HG02870 (cell line): ENCODE measurements around the gene STK24.
"Not testable (repeated sequence)": the region's sequence is repeated elsewhere in the genome, so short reads cannot be mapped to it uniquely, and the experiment has no call there.

Experiments
- ATAC-seq: cut with Tn5 transposase; IDR thresholded peaks from one replicate; pipeline ENCODE4 v1.9.1; 2021; ENCODE audit warnings: mild to moderate bottlenecking, moderate library complexity; ENCODE audit not compliant: unreplicated experiment

Gene STK24

DNA sequence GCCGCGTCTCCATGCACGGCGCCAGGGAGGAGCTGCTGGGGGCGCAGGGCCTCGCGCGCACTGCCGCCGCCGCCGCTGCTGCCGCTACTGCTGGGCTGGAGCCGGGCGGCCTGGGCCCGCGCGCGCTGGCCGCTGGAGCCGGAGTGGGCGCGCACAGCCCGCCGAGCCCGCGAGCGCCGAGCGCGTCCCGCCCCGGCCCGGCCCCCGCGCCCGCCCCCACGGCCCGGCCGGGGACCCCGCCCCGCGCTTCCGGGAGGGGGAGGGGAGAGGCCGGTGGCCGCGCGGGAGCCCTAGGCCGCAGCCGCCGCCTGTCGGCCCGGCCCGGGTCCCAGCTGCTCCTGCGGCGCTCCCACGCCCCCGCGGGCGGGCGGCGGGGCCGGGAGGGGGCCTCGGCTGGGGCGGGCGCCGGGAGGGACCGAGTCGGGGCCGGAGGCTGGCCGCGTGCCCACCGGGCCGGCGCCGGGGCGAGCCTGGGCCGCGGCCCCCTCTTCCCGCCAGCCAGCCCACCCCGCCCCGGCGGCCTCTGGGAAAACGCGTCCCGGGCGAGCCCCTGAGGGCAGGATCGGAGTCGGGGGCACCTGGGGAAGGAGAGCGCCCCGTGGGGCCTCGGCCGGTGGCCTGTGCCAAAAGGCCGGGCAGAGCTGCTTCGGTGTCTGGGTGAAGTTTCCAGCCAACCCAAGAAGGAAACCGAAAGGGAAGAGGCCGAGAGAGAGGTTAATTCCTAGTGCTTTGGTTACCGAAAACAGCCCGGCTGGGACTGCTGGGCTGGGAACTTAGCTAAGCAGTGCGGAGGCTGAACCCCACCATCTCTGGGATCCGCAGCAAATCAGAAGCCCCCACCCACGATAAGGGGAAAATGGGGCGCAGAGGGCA lies at the start of gene STK24:
Gene STK24, minus strand, starts transcription at position 145 of the 873 bp plus-strand sequence. CDS start 321 bp downstream, outside the sequence.
- ATAC-seq: peak; percentile 62

DNA sequence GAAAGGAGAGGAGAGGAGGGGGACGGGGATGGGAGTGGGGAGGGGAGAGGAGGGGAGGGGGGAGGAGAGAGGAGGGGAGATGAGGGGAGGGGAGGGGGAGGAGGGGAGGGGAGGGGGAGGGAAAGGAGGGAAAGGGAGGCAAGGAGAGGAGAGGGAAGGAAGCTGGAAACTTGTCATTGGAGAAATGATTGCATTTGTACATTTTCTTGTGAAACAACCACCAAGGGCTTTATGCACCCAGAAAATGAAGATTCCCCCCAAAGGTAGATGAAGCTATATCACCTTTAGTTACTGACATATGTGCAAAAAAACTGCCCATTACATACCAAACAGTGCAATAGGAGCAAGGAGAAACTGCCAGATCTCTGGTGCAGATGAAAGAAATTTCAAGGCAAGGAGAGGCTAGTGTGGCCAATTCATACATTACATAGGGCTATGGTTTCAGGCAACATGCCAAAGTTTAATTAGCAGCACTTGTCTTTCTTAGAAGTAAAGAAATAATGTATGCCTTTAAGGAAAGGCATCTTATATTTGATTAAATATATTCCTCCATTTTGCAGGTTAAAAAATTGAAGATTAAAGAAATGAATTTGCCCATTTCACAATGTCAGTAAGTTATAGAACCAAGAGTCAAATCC lies 49.5 kb upstream of the STK24 start:
- ATAC-seq: no peak

DNA sequence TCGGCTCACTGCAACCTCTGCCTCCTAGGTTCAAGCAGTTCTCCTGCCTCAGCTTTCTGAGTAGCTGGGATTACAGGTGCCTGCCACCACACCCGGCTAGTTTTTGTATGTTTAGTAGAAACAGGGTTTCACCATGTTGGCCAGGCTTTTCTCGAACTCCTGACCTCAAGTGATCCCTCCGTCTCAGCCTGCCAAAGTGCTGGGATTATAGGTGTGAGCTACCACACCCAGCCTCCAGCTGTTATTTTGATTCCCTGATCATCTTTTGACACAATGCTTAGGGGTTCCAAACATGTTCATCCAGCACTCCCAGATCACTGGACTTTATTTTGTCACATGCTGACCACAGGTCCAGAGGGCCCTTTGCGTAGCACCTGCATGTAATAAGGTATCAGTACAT lies 47.7 kb upstream of the STK24 start:
- ATAC-seq: not testable (repeated sequence)

DNA sequence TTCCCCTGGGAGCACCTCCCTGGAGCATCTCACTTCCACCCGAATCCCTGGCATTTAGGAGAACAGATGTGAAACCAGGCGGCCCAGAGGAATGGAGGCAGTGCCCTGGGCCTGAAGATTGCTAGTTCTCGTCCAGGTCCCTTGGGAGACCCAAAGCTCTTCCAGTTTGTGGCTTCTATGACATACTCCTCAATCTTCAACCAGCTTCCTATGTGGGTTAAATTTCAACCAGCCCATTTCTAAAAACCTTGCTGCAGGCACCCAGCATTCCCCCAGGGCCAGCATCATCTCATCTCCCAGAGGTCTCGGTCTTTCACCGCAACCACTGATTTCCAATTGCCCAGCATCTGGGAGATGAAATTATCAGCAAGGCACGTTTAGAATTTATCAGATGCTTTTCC lies 46.0 kb upstream of the STK24 start:
- no peak for ATAC-seq

DNA sequence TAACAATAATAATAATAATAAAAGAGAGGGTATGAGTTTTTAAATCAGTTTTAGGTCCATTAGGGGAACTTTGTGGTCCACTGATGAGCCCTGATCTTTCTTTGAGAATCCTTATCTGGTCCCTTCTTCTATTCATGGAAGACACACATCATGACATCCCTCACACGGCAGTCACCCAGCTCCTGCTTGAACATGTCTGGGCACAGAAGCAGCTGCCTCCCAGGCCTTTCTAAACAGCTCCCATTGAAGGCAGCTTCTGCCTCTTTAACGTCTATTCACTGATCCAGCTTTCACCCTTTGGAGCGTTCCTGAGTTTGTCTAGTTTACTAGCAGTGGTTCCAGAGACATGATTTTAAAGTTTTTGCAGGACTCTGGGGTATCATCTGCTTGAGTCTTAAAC lies 42.6 kb upstream of the STK24 start:
- ATAC-seq: no peak

DNA sequence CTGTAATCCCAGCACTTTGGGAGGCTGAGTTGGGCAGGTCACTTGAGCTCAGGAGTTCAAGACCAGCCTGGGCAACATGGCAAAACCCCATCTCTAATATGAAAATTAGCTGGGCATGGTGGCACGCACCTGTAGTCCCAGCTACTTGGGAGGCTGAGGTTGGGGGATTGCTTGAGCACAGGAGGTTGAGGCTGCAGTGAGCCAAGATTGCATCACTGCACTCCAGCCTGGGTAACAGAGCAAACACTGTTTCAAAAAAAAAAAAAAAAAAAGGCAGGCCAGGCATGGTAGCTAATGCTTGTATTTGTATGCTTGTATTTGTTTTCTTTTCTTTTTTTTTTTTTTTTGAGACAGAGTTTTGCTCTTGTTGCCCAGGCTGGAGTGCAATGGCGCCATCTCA lies 38.7 kb upstream of the STK24 start:
- not testable (repeated sequence) for ATAC-seq

DNA sequence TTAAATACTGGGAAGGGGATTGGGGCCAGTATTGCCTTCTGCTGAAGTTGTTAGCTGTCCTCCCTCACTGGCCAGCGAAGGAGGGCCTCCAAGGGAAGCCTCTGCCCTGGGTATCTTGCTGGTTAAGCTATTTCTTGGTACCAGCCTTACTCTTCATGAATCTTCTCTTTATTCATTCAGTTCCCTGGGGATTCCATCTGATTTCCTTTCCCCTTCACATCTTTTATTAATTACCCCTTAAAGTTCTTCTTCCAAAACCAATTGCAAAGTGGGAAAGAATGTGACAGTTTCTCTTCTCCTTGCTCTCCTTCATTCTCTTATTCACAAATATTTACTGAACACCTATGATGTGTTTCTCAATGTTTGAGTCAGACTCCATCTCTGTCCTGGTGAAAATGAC lies 36.7 kb upstream of the STK24 start:
- no peak for ATAC-seq

DNA sequence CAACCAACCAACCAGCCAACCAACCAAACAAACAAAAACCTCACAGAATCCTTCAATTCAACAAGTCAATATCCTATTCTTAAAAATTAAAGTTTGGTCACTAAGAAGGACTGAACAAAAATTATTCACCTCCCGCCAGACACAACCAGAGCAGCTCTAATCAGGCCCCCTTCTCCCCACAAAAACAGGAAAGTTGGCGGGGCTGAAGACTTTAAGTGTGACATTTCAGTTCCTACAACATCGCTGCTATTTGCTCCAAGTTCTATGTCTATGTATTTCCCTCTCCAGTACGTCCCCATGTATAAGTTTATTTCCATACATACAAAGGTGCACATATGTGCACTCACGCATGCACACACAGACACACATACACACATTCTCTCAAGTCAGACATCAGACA lies 32.8 kb upstream of the STK24 start:
- no peak for ATAC-seq

DNA sequence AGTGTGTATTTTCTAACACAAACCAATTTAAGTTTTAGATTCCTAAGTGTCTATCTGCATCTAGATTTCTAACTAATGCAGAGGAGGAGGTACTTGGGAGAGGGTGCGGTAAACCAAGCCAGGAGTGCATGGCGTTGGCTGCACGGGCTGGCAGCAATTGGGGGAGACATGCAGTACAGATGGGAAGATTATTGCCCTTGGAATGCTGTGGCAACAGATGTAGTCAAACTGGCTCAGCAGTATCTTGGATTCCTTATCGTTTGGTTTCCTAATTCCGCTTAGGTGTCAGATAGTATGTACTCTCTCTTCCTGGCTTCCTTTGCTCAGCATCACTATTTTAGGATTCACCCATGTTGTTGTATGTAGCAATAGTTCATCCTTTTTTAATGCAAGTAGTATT lies 29.4 kb upstream of the STK24 start:
- ATAC-seq: no peak

DNA sequence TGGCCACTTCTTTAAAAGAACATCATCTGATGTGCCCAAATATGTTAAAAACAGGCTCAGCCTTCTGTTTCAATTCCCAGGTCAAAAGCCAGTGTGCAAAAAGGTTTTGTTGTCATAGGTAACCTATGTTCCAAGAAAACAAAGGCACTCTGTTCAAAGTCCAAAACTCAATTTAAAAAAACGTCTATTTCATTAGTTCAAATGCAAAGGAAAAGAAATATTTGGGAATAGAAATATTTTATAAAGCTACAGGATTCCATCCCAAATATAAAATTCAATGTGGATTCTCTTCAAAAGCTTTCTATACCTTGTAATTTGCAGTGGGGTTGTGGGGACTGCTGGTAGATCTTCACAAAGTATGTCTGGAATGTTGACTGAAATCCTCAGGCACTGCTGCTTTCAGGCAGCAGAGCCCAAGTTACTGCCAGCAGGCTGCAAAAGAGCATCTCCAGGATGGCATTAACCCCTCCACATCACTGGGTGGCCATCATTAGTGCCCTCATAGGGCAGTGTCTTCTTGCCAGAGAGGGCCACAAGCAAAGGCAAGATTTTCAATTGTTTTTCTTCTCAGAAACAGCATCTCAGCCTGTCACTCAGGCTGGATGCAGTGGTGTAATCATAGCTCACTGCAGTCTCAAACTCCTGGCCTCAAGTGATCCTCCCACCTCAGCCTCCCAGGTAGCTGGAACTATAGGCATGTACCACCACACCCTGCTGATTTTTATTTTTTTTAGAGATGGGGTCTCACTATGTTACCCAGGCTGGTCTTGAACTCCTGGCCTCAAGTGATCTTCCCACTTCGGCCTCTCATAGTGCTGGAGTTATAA lies 22.8 kb upstream of the STK24 start:
- no peak for ATAC-seq

DNA sequence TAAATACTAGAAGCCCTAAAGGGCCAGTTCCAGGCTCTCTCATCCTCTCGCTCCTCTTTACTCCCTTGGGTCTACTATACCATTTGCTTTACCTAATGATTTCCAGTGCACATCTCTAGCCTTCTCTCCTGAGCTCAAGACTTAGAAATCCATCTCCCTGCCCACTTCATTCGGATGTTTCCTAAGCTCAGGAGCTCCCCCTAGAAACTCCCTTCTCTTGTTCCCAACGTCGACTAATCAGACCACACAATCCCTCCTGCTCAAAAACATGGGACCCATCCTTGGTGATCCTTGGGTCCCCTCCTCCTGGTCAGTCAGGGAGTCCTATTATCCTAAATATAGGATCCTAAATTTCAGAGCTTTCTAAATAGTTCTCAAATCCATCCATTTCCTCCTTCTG lies 21.1 kb upstream of the STK24 start:
- ATAC-seq: no peak

DNA sequence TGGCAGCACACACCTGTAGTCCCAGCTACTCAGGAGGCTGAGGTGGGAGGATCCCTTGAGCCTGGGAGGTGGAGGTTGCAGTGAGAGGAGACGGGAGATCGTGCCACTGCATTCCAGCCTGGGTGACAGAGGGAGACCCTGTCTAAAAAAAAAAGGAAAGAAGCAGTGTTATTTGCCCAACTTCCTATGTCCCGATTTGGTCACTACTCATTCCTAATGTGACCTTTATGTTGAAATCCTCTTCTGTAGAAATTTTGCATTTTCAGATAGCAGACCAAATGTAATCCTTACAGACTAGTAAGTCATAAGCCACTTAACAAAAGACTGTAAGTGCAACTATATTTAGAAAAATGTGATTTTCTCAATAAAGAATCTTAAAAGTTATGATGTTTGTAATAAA lies 18.2 kb upstream of the STK24 start:
- ATAC-seq: no peak

DNA sequence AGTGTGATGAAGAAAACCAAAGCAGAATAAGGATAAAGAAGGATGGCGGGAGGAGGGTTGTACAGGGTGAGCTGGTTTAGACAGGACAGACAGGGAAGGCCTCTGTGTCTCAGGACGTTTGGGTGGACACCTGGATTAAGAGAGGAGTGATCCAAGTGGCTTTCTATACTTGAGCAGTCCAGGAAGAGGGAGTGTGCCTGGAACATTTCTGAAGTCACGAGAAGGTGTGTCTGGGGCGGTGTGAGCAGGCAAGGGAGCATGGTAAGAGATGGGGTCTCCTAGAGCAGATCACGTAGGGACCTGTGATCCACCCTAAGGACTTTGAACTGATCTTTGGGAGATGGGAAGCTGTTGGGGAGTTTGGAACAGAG lies 15.4 kb upstream of the STK24 start:
- no peak for ATAC-seq

DNA sequence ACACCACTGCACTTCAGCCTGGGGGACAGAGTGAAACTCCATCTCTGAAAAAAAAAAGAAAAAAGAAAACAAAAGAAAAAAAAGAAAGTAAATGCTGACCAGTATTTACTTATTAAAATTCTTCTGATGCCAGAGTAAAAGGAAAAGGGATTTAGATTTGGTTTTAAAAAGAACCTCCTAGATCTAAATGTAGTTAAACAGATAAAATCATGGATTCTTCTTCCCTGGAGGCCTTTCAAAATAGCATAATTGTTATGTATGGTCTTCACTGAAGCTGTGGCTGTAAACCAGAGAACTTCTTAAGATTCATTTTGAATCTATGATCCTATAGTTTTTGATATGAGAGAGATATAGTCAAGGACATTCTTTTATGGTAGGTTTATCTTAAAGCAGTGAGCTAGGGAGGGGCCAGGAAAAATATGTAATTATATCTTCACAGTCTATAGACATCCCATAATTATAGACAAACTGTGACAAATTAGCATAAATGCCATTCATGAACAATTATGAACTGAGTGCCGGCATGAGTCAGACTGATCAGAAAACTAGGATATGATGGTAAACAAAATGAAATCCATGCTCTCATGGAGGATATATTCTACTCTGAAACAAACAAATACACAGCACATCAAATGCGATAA lies 14.9 kb upstream of the STK24 start:
- ATAC-seq: no peak

DNA sequence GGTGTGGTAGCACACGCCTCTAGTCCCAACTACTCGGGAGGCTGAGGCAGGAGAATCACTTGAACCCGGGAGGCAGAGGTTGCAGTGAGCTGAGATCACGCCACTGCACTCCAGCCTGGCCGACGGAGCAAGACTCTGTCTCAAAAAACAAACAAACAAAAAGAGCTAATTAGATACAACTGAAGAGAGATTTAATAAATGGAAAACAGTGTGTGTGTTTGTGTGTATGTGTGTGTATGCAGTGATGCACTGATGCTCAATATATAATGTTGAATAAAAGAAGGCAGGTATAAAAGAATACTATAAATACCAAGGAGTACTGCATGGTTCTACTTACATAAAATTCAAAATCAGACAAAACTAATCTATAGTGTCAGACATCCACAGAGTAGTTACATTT lies 13.6 kb upstream of the STK24 start:
- not testable (repeated sequence) for ATAC-seq

DNA sequence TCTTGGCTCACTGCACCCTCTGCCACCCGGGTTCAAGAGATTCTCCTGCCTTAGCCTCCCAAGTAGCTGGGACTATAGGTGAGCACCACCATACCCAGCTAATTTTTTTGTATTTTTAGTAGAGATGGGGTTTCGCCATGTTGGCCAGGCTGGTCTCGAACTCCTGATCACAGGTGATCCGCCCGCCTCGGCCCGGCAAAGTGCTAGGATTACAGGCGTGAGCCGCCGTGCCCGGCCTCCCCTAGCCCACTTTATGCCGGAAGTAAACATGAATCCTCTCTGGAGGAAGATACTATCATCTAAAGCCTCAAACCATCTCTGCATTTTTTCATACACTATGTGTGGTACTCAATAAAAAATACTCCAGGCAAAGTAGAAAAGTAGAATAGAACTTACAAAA lies 12.6 kb upstream of the STK24 start:
- ATAC-seq: not testable (repeated sequence)

DNA sequence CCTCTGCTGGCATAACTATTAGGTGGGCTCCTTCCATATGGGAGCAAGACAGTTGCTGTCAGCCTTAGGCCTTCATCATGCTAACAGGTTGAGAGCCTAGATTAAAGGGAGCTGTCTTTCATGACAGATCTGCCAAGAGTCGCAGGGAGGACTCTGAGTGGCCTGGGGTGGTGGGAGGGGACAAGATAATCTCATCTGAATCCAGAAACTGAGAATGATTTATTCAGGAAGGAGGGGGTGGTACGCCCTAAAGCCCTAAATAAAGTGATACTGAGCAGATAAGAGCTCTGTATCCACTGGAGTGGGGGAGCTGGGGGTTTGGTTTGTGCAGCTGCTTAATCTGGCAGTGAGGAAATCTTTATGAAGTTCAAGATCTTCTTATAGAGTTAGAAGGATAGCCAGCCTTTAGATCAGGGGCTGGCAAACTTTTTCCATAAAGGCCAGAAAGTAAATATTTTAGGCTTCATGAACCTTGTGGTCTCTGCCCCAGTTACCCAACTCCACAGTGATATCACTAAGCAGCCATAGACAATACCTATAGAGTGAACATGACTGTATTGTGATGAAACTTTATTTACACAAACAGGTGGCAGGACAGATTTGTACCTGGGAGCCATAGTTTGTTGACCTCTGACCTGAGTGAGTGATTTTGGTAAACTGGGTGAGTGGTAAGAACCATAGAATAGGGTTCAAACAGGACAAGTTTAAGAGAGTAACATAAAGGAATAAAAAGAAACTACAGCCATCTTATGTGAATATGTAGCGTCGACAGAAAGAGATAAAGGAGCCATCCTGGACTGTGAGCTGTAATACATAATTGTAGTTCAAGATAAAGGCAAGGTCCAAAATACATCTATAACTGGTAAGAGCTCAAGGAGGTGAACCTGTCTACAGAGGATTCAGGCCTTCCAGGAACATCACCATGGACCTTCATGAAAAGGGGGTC lies 9.8 kb upstream of the STK24 start:
- no peak for ATAC-seq

DNA sequence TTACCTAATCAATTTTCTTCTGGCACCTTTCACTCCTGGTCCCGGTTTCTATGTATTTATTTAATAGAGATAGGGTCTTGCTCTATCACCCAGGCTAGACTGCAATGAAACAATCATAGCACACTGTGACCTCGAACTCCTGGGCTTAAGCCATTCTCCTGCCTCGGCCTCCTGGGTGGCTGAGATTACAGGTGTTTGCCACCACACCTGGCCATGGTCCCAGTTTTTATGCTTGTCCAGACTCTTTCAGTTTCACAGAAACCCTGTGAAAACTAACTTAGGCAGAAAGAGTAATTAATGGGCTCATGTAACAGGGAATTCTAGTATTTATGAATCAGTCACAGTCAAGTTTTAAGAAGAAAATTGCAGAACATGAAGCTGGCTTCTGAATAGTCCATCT lies 9.0 kb upstream of the STK24 start:
- ATAC-seq: no peak

DNA sequence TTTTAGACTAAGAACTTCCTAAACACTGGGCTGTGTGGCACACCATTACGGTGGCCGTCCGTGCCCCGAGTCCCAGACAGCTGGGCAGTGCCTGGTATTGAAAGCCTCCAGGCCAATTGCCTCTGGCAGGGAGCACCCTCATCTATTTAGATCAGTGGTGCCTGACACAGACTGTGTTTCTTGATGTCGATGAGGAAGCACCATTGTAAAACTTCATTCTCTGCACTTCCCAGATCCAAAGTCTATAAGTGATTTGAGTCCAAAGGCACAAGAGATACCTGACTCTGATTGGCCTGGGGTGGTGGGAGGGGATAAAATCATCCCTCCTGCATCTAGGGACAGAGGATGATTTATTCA lies 8.5 kb upstream of the STK24 start:
- no peak for ATAC-seq
